IPS-20b (cell line): ENCODE data around the gene ENO3.

Experiments used
- H3K27ac ChIP-seq: one replicate; pipeline ENCODE4 v1.5.1; 2013; ENCODE audit warnings: low read length
- H3K27me3 ChIP-seq: 2 replicates; pipeline ENCODE4 v1.6.1; 2013; ENCODE audit warnings: mild to moderate bottlenecking, low read length, inconsistent platforms; ENCODE audit not compliant: insufficient read depth
- H3K36me3 ChIP-seq: 2 replicates; pipeline ENCODE4 v1.6.1; 2013; ENCODE audit warnings: low read depth, mild to moderate bottlenecking, inconsistent platforms, low read length, moderate library complexity; ENCODE audit not compliant: insufficient read depth
- H3K4me1 ChIP-seq: 2 replicates; pipeline ENCODE4 v1.6.1; 2013; ENCODE audit warnings: mild to moderate bottlenecking, control low read depth, inconsistent platforms, low read length, moderate library complexity; ENCODE audit not compliant: insufficient read depth
- H3K4me3 ChIP-seq: 2 replicates; pipeline ENCODE4 v1.5.1; 2013; ENCODE audit warnings: mild to moderate bottlenecking, low read length, inconsistent platforms
- H3K9ac ChIP-seq: 2 replicates; pipeline ENCODE4 v1.6.1; 2013; ENCODE audit warnings: low read depth, mild to moderate bottlenecking, inconsistent platforms, low read length, moderate library complexity
- H3K9me3 ChIP-seq: 2 replicates; pipeline ENCODE4 v1.6.1; 2013; ENCODE audit warnings: mild to moderate bottlenecking, low read depth, low read length, inconsistent platforms; ENCODE audit not compliant: insufficient read depth

Gene ENO3

GRCh38 chr17:5003214-5003867, 52.4 kb downstream of the ENO3 start:
- Histone ChIP-seq H3K4me1 (peaks cover 10% of the 10 kb centered on the region; the same call in 1 of the 2 replicates), H3K27me3 (no peaks in the 10 kb centered on the region), H3K9ac (no peak overlapping the region), H3K27ac (no peak overlapping the region), H3K36me3 (peaks cover 71% of the 10 kb centered on the region), H3K9me3 (no peaks in the 10 kb centered on the region), H3K4me3 (no peak overlapping the region)
